ENCODE results near the gene DPP6.
"Not testable (repeated sequence)": the region's sequence is repeated elsewhere in the genome, so short reads cannot be mapped to it uniquely, and the experiment has no call there.

DPP6 gene

DNA sequence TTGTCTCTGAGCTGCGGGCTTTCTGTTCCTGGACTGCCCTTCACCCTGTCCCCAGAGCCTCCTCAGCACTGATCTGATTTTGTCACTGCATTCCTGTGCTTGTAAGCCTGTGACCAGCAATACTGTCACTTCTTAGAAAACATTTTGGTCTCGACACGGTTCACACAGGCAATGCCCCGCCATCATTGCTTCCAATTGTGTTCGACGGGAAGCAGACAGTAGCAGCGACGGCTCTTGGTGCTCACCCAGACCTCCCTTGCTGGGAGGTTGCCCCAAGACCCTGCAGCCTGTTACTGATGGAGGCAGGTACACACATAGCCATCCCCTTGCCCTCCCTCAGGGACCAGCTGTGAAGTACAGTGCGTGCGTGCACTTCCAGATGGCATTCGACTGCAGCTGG is 99.1 kb downstream of the DPP6 start:
- DNase-seq, result not testable (repeated sequence)

- DNase-seq, result not testable (repeated sequence)
Measured at GRCh38 chr7:154155928-154156327, 103.7 kb downstream of the DPP6 start.

DNA sequence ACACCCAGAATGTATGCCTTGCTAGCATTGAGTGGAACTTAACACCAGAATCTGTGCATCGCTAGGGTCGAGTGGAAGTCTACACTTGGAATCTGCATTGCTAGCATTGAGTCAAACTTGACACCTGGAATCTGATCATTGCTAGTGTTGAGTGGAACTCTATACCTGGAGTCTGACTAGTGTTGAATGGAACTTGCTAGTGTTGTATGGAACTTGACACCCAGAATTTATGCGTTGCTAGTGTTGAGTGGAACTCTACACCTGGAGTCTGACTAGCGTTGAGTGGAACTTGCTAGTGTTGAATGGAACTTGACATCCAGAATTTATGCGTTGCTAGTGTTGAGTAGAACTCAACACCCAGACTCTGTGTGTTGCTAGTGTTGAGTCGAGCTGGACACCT is 110.7 kb downstream of the DPP6 start:
- DNase-seq, result not testable (repeated sequence)

DNA sequence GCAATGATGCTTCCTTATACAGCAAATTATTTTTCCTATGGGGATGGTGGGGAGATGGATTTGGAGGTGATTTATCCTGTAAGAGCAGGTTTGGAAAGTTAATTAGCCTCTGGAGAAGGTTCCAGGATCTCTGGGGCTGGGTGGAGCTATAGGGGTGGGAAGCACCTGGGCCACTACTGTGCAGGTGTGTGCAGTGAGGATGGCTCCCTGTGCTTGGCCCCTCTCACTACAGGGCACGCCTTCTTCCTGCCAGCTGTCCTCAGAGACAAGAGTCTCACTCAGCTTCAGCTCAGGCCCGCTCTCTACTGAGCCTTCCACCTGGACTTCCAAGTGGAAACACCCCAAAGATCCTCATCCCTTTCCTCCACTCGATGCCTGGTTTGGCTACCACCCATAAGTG is 111.4 kb downstream of the DPP6 start:
- DNase-seq, result not testable (repeated sequence)

GRCh38 chr7:154167051-154167450 is 114.9 kb downstream of the DPP6 start:
- DNase-seq, result no peak

DNA sequence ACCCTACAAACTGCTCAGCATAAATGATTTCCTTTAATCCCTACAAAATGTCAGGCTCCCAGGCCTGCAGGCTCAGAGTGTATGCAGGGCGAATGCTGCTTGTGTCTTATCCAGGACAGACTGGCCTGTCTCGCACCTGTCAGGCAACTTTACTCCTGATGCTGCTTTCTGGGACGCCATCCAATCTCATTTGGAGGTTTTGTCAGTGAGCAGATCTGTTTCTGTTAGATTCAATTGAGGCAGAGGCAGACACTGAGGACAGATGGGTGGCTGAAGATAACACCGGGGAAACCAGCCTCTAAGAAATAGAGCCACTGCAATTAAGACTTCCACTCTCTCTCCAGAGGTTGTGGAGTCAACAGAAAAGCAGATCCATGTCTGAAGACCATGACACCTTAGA is 115.6 kb downstream of the DPP6 start:
- DNase-seq, result no peak

GRCh38 chr7:154171422-154171821 is 119.2 kb downstream of the DPP6 start:
- DNase-seq, result no peak

DNA sequence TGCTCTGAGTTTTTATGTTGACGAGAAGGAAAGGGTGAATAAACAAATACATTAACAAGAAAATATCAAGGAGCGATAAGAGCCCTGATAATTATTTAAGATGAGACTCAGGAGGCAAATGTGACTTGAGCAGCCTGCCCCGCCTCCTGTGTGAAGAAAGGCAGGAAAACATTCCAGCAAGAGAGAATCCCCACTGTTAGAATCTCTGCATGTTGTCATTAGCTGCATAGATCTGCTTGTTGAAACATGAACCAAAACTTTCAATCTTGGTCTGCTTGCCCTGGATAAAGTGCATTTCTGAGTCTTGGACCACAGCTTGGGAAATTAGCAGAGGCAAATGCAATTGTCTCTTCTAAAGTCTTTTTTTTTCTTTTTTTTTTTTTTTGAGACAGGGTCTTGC is 120.0 kb downstream of the DPP6 start:
- DNase-seq, result no peak

DNA sequence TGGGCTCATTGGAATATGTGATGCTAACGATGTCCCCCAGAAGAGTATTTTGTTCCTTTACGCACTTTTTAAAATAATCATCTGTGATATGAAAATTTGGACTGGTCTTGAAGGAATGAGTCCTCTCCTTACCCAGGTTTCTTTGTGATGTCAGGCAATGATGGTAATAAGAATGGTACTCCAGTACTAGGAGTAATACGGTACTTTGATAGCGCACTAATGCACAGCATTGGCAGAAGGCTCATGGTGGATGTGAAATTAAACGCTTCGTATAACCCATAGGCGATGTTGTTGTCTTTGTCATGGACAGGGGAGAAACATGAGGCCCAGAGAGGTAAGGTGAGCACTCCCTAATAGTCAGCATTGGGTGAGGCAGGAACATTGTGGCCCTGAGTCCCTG is 125.4 kb downstream of the DPP6 start:
- no peak for DNase-seq

GRCh38 chr7:154178895-154179294 is 126.7 kb downstream of the DPP6 start:
- DNase-seq, result no peak

- no peak for DNase-seq
Measured at GRCh38 chr7:154183482-154183881, 131.3 kb downstream of the DPP6 start.

GRCh38 chr7:154183946-154184345 is 131.7 kb downstream of the DPP6 start:
- no peak for DNase-seq

- no peak for DNase-seq
Measured at GRCh38 chr7:154186811-154187210, 134.6 kb downstream of the DPP6 start.

GRCh38 chr7:154188330-154188729 is 136.1 kb downstream of the DPP6 start:
- no peak for DNase-seq

- DNase-seq, result no peak
Measured at GRCh38 chr7:154195266-154195665, 143.1 kb downstream of the DPP6 start.

- DNase-seq, result no peak
Measured at GRCh38 chr7:154198481-154198880, 146.3 kb downstream of the DPP6 start.

GRCh38 chr7:154200241-154200640 is 148.0 kb downstream of the DPP6 start:
- DNase-seq, result no peak

GRCh38 chr7:154202002-154202401 is 149.8 kb downstream of the DPP6 start:
- no peak for DNase-seq

DNA sequence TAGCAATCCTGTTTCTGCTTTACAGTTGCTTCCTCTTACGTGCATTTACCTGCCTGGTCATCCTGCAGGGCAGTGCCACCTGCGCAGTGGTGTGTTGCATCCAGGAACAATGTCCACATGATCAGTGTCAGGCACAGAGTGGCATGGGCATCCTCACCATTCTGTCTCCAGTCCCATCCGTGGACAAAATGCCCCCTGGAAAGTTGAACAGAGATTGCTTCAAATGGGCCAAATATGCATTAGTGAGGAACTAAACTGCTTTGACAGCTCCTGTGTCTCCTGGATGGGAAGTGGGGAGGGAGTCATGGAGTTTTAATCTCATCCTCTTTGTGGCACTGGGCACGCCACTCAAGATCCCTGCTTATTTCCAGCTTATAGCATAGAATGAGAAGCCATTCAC is 151.8 kb downstream of the DPP6 start:
- no peak for DNase-seq

GRCh38 chr7:154212861-154213260 is 160.7 kb downstream of the DPP6 start:
- DNase-seq, result no peak

- no peak for DNase-seq
Measured at GRCh38 chr7:154217688-154218340, 165.6 kb downstream of the DPP6 start.

DNA sequence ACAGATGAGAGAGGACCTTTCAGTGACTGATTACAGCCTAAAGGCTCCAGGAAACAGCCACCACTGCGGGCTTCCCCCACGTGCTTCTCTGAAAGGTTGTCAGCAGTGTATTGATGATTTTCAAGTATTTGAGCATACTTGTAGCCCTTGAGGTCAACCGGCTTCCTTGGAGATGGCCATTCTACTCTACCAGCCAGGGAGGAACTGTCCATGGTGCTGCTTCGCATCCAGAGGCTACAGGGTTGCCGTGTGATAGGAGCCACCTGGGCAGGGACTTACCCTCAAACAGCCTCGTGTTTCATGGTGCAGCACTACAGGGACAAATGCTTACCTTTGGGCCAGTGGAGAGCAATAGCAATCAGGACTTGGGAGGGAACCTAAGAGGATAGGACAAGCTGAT is 179.5 kb downstream of the DPP6 start:
- DNase-seq, result no peak

DNA sequence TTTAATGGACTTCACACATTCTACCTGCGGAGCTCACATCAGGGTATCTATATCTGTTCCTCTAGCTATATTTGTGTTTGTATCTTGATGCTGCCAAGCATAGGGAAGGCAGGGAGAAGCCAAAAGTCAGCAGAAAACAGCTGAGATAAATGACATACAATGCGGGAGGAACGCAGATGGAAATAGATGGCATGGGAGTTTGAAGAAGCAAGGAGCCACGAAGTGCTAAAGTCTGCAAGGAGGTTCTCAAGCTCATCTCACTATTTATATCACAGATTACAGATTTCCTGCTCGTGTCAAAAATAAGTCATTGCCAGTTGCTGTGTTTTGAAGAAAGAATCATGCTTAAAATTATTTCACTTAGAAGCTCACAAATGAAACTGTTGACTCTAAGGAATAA is 180.5 kb downstream of the DPP6 start:
- no peak for DNase-seq

GRCh38 chr7:154241988-154242387 is 189.8 kb downstream of the DPP6 start:
- no peak for DNase-seq

- DNase-seq, result no peak
Measured at GRCh38 chr7:154242709-154243108, 190.5 kb downstream of the DPP6 start.

GRCh38 chr7:154252046-154252445 is 199.8 kb downstream of the DPP6 start:
- DNase-seq, result no peak
